ENCODE data around the gene SPHK2.
A peak's percentile ranks its signal among the peaks of the same experiment; 100 is the strongest.
"Not testable (repeated sequence)": the region's sequence is repeated elsewhere in the genome, so short reads cannot be mapped to it uniquely, and the experiment has no call there.

SPHK2 gene

DNA sequence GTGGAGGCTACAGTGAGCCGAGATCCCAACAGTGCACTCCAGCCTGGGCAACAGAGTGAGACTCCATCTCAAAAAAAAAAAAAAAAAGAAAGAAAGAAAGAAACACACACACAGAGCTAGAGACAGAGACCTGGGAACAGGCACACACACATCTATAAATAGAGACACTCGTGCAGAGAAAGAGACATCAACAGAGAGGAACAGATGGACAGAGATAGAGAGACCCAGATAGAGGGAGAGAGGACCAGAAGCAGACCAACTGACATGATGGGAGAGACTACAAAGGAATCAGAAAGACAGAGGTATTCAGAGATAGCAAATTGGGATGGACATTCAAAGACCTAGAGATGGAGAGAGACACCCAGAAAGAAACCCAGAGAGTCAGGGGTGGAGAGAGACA is 28.8 kb downstream of the SPHK2 start:
- in situ Hi-C loops (cut with HindIII; ENCODE audit: low pct_ligation_motif_present, low pct_unique_long_range_greater_than_20kb, low sequenced_read_pairs): no loop called here
- no peak for DNase-seq

DNA sequence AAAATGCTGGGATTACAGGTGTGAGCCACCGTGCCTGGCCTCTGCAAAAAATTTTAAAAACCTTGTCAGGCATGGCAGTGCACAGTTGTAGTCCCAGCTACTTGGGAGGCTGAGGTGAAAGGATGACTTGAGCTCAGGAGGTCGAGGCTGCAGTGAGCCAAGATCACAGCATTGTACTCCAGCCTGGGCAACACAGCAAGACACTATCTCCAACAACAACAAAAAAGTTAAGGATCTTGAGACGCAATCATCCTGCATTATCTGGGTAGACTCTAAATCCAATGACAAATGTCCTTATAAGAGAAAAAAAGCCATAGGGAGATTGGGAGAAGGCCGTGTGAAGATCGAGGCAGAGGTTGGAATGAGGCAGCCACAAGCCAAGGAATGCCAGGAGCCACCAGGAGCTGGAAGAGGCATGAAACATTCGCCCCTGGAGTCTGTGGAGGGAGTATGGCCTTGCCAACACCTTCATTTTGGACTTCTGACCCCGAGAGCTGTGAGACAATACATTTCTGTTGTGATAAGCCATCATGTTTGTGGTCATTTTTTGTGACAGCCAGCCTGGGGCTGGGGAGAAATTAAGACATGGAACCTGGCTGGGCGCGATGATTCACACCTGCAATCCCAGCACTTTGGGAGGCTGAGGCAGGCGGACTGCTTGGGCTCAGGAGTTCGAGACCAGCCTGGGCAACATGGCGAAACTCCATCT is 31.8 kb downstream of the SPHK2 start:
- in situ Hi-C loops (cut with HindIII; ENCODE audit: low pct_ligation_motif_present, low pct_unique_long_range_greater_than_20kb, low sequenced_read_pairs): no loop called here
- no peak for DNase-seq

DNA sequence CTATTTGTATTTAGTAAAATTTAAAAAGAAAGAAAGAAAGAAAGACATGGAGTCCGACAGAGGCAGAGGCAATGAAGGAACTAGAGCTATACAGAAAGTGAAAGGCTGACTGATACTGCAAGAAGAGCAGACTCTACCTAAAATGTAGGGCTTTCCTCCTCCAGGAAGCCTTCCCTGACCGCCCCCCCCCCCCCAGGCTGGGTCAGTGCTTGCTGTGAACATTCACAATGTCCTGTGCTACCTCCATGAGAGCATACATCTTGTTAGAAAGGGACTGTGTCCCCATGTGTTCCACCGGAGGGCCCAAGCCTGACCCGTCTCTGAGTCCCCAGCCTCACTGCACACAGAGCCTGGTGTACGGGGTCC is 32.4 kb downstream of the SPHK2 start:
- in situ Hi-C loops (cut with HindIII; ENCODE audit: low pct_ligation_motif_present, low pct_unique_long_range_greater_than_20kb, low sequenced_read_pairs): no loop called here
- DNase-seq: no peak

DNA sequence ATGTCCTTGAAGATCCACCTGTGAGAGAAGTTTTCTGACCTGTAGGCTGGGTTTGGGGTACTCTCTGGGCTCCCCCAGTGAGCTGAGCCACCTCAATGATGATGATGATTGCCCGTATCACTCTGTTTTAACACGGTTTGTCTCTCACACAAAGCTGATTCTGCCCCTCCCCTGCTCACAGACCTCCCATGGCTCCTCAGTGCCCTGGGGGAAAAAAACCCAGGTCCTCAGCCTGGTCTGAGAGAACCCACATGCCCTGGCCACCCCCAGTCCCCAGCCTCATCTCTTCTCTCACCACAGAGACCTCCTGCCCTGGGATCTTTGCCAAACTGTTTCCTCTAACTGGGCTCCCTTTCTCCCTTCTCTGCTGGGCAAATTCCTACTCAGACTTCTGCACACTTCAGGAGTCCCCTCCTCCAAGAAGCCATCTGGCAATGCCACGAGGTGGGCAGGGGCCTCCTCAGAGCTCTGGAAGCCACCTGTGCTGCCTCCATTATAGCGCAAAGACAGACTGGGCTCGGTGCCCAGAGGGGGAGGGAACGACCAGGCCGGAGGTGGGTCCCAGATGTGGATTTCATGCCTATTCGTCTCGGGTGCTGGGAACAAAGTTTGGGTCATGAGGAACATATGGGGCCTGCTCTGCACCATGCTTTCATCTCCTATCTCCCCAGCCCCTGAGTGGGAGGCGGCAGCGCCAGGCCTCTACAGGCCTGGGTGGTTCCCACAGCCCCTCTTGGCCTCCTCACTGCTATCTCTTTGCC is 35.2 kb downstream of the SPHK2 start:
- no peak for DNase-seq
- in situ Hi-C loops (cut with HindIII; ENCODE audit: low pct_ligation_motif_present, low pct_unique_long_range_greater_than_20kb, low sequenced_read_pairs): no loop called here

DNA sequence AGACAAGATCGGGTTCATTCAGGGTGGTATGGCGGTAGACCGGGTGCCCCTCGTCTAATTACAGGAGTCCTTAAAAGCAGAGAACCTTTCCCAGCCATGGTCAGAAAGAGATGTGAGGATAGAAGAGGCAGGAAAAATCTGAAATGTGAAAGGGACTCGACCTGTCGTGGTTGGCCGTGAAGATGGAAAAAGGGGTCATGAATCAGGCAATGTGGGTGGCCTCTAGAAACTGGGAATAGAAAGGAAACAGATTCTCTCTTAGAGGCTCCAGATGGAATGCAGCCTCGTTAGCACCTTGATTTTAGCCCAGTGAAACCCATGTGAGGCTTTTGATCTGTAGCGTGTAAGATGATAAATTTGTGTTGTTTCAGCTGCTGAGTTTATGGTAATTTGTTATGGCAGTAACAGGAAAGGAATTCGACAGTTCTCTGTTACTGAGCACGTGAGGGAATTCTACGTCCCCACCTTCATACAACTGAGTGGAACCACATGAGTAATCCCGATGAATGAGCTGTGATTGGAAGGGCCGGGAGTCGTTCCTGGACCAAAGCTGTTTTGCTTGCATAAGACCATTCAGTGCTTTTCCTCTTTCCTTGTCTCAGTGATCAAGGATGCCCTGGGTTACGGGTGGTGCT is 37.7 kb downstream of the SPHK2 start:
- in situ Hi-C loops (cut with HindIII; ENCODE audit: low pct_ligation_motif_present, low pct_unique_long_range_greater_than_20kb, low sequenced_read_pairs): no loop called here
- peak; percentile 22 for DNase-seq

DNA sequence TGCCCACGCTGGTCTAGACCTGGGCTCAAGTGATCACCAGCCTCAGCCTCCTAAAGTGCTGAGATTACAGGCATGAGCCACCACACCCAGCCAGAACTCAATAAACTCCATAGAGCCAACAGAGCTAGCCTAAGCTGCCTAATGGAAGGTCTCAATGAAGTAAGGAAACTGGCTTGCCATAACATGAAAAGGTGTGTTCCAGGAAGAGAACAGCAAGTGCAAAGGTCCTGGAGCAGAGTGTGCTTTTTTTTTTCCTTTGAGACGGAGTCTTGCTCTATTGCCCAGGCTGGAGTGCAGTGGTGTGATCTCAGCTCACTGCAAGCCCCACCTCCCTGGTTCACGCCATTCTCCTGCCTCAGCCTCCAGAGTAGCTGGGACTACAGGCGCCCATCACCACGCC is 38.5 kb downstream of the SPHK2 start:
- in situ Hi-C loops (cut with HindIII; ENCODE audit: low pct_ligation_motif_present, low pct_unique_long_range_greater_than_20kb, low sequenced_read_pairs); DNase-seq: not testable (repeated sequence)

DNA sequence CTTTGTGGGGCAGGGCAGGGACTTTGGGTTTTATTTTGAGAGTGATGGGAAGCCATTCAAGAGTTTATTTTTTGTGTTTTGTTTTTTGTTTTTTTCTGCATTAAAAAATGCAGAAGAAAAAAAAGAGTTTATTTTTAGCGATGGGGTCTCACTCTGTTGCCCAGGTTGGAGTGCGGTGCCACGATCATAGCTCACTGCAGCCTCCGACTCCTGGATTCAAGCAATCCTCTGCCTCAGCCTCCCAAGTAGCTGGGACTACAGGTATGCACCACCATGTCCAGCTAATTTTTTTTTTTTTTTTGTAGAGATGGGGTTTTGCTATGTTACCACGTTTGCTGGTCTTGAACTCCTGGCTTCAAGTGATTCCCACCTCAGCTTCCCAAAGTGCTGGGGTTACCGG is 39.2 kb downstream of the SPHK2 start:
- DNase-seq: no peak
- in situ Hi-C loops (cut with HindIII; ENCODE audit: low pct_ligation_motif_present, low pct_unique_long_range_greater_than_20kb, low sequenced_read_pairs): no loop called here

DNA sequence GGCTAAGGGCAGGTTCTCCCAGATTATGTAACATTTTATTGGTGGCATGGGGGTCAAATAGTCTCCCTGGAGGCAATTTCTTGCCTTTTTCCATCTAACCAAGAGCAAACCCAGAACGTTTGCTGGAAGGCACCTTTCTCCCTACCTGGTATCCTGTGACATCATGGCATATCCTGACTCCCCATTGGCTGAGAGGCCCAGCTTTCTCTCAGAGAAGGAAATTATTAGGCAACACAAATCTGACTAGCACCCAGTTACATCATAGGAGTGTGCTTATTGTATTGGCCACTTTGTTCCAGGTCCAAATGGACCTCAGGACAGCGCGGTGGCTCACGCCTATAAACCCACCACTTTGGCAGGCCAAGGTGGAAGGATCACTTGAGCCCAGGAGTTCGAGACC is 40.5 kb downstream of the SPHK2 start:
- DNase-seq: no peak
- in situ Hi-C loops (cut with HindIII; ENCODE audit: low pct_ligation_motif_present, low pct_unique_long_range_greater_than_20kb, low sequenced_read_pairs): no loop called here

DNA sequence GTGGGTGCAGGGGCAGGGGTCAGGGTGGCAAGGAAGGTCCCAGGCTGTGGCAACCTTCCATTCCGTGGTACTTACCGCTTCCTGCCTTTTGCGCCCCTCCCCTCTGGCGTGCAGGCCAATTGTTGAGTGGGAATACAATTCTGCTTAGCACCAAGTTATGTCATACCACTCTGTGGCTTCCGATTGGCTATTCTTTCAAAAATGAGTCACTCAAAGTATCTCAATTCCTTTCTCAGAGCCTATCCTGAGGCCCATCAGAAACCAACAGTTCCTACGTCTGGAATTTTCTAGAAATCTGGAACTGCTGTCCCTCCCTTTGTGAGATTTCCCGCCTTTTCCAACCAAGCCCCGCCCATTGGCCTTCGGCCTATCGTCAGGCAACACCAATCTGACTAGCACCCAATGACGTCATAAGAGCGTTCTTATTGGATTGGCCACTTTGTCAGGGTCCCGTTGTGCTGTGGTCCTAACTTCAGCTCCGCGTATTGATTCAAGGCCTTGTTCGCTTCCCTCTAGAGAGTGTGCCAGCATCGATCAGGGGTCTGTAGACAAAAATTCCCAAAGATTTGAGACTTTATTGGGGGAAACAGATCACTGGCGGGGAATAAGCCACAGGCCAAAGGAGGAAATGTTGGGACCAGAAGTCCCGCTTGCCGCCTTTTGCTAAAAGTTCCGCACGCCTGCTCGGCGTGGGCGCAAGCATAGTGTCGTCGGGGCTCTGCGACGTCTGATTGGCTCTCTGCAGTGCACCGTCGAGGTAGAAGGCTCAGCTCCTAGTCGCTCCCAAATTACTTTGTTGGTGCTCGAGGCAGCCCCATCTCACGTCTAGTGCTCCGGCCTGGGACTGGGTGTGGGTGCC is 41.8 kb downstream of the SPHK2 start:
- DNase-seq: peak; percentile 87
- in situ Hi-C loops (cut with HindIII; ENCODE audit: low pct_ligation_motif_present, low pct_unique_long_range_greater_than_20kb, low sequenced_read_pairs): no loop called here

DNA sequence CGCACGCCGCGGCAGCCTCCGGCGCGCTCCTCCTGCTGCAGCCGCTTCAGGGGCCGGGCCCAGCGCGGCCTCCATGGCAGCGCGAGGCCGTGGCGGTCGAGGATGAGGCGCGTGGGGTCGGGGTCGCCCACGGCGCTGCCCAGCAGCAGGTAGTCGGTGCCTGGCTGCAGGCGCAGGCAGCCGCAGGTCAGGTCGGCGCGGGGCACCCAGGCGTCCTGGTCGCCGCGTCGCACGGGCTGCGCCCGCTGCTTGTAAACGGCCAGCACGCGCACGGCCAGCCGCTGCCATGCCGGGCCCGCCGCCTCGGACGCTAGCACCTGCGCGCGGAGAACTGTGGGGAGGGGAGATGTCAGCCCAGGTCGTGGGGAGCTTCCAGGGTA is 42.4 kb downstream of the SPHK2 start:
- no peak for DNase-seq

DNA sequence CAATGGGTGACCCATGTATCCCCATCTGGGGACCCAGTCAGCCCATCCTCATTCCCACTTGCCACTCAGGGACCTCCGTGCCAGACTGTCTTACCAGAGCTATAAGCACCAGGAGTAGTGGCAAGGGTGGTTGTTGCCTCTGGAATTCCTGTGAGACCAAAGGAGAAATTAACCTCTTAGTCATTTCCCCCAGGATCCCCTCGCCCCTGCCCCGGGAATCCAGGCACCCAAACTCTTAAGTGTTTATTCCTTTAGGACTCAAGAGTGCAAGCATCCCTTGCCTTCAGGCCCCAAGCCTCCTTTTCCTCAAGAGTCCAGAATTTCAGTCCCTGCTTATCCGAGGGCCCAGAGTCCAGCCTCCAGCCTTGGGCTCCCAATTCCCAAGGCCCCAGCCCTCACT is 44.4 kb downstream of the SPHK2 start:
- no peak for DNase-seq
- in situ Hi-C loops (cut with HindIII; ENCODE audit: low pct_ligation_motif_present, low pct_unique_long_range_greater_than_20kb, low sequenced_read_pairs): no loop called here

More for the DNA sequence above, 42.4 kb downstream of the SPHK2 start:
- in situ Hi-C loops (cut with HindIII; ENCODE audit: low pct_ligation_motif_present, low pct_unique_long_range_greater_than_20kb, low sequenced_read_pairs): no loop called here

DNA sequence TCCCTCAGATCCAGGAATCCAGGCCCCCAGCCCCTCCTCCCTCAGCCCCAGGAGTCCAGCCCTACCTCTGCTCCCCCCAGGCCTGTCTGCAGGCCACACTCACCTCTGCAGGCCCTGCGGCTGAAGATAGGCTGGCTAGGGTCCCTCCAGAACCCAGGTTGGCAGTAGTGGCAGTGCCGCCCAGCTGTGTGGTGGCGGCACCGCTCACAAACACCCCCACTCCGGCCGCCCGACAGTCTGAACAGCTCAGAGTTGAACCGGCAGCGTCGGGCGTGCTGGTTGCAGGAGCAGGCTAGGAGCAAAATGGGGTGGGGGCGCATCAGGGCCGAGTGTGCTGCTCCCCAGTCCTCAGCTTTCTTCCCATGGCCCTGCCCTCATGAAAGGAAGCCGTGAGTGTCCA is 45.2 kb downstream of the SPHK2 start:
- no peak for DNase-seq
- in situ Hi-C loops (cut with HindIII; ENCODE audit: low pct_ligation_motif_present, low pct_unique_long_range_greater_than_20kb, low sequenced_read_pairs): no loop called here

DNA sequence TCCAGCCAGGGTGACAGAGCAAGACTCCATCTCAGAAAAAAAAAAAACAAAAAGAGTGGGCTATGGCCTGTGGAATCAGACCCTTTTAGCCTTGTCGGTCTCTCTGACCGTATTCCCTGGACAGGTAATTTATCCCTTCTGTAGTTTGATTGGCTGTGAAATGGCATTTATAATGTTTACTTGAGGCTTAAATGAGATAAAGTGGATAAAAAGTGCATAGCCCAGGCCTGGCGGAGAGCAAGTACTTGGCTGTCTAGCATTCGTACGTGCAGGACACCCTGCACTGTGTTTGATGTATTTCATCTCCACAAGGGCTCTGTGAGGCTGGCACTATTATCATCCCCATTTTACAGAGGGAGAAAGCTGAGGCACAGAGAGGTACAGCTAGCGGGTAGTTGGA is 46.5 kb downstream of the SPHK2 start:
- no peak for DNase-seq
- in situ Hi-C loops (cut with HindIII; ENCODE audit: low pct_ligation_motif_present, low pct_unique_long_range_greater_than_20kb, low sequenced_read_pairs): no loop called here

DNA sequence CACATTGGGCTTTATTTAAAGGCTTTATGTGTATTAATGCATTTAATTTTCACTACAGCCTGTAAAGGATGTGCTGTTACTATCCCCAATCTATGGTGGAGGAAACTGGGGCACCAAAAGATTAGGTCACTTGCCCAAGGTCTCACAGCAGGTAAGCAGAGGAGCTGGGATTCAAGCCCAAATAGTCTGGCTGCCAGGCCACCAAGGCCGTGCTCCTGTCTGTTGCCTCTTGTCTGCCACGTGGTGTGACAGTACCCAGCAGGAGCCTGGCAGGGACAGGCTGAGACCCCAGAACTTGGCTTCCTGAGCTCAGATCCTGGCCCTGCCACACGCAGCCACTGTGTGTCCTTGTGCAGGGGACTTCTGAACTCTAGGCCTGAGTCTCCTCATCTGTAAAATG is 49.0 kb downstream of the SPHK2 start:
- in situ Hi-C loops (cut with HindIII; ENCODE audit: low pct_ligation_motif_present, low pct_unique_long_range_greater_than_20kb, low sequenced_read_pairs): no loop called here
- DNase-seq: no peak

DNA sequence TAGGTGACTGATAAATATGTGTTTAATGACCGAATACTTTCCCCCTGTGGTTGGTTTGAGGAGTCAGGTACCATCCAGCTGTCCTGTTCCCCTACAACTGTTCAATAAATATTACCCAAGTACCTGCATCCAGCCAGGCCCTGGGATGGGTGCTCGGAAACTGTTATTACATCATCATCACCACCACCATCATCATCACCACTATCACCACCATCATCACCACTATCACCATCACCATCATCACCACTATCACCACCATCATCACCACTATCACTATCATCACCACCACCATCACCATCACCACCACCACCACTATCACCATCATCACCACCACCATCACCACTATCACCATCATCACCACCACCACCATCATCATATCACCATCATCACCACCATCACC is 49.5 kb downstream of the SPHK2 start:
- no peak for DNase-seq
- in situ Hi-C loops (cut with HindIII; ENCODE audit: low pct_ligation_motif_present, low pct_unique_long_range_greater_than_20kb, low sequenced_read_pairs): no loop called here

DNA sequence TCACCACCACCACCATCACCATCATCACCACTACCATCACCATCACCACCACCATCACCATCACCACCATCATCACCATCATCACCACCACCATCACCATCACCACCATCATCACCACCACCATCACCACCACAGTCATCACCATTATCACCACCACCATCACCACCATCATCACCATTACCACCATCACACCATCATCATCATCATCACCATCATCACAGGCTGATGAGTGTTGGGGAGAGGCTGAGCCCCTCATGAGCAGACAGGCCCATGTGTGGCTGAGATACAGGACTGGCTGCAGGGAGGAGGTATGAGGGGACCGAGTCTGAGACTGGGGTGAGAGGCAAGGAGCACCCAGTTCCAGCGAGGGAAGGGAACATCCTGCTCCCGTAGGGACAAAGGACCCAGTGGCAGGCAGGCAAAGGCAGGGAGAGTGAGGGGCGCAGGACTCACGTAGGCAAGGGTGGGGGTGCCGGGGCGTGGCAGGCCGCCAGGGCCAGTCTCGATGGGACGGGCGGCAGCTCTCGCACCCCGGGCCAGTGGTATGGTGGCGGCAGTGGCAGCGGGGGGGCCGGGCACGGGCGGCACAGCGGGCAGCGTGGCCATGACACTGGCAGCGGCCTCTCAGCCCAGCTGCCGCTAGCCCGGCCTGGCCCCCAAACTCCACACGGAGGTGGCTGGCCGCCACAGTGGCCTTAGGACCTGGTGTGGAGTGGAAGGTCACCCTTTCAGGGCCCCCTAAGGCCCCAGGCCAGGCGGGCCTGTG is 50.8 kb downstream of the SPHK2 start:
- DNase-seq: no peak
- in situ Hi-C loops (cut with HindIII; ENCODE audit: low pct_ligation_motif_present, low pct_unique_long_range_greater_than_20kb, low sequenced_read_pairs): no loop called here

DNA sequence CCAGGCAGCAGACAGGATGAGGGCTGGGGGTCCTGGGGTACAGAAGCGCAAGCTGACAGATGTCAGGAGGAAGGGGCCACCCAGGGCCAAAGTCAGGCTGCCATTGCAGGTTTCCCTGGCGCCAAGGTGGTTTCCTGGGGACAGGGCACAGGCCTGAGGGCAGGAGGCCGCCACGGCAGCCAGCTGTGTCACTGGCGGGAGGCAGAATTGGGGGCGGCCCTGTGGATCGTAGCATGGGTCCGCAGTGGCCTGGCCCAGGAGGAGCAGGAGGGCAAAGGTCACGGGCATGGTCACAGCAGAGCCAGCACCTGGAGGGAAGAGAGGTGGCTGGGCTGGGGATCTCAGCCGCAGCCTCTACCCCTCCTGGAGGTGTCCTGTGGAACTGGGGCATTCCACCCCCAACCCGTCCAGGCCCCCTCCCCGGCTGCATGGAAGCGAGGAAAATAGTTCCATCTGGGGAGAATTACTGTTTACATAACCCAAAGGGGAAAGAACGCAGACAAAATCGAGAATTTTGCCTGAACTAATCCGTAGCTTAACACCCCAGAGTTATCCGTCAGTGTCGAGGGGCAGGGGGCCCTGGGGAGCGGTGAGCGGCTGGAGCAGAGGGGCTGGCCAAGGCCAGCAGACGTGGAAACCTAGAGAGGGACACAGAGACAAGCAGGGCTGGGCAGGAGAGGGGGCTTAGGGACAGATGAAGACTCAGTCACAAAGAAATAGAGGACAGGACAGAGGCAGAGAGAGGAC is 51.6 kb downstream of the SPHK2 start:
- in situ Hi-C loops (cut with HindIII; ENCODE audit: low pct_ligation_motif_present, low pct_unique_long_range_greater_than_20kb, low sequenced_read_pairs): no loop called here

More for the DNA sequence above, 51.6 kb downstream of the SPHK2 start:
- DNase-seq: no peak

All from ACHN (cell line).